Right atrium auricular region (tissue), 2 donors: ENCODE measurements around the gene LMAN2L. TPM values are rescaled to one million over a fixed set of nuclear protein-coding genes. Genes with fewer than 3 reads are reported as not detected.

Source experiments
- DNase-seq: peaks from one replicate; pipeline ENCODE4 v3.0.0-alpha.2; 2019; ENCODE audit warnings: low spot score
- H3K27ac ChIP-seq, 2 donors: fragments of 200-600 bp; sonication (generic); 1 replicate in 1 of 2; 2 replicates in 1 of 2; pipeline ENCODE4 v1.5.1; 2016 to 2019
- H3K27me3 ChIP-seq, 2 donors: fragments of 200-600 bp; sonication (generic); one replicate each; pipeline versions ENCODE4 v1.5.1 to v1.6.0; 2017 to 2019
- H3K36me3 ChIP-seq: fragments of 200-600 bp; sonication (generic); one replicate; pipeline ENCODE4 v1.5.1; 2016
- H3K4me1 ChIP-seq, 2 donors: fragments of 200-600 bp; sonication (generic); one replicate each; pipeline versions ENCODE4 v1.5.1 to v1.6.0; 2017 to 2019
- H3K4me3 ChIP-seq, 2 donors: fragments of 200-600 bp; sonication (generic); 1 replicate in 1 of 2; 2 replicates in 1 of 2; pipeline ENCODE4 v1.5.1; 2017 to 2019; ENCODE audit warnings: mild to moderate bottlenecking in 1 of 2, moderate library complexity in 1 of 2
- H3K9me3 ChIP-seq, 2 donors: fragments of 200-600 bp; sonication (generic); one replicate each; pipeline ENCODE4 v1.5.1; 2019
- total RNA-seq, 2 donors: library from RNA; depleted of rRNA; stranded (reverse); fragments of >200 nt; gene quantifications; one replicate each; pipeline ENCODE4 v1.1.0, GENCODE V29; 2016
- TF ChIP-seq, protein P1 (sequence below), 2 donors: fragments of 200-600 bp; sonication (generic); IDR thresholded peaks; one replicate each; pipeline ENCODE4 v1.5.1; 2019; ENCODE audit warnings: antibody characterized with exemption in 2 of 2

The LMAN2L gene, protein sequence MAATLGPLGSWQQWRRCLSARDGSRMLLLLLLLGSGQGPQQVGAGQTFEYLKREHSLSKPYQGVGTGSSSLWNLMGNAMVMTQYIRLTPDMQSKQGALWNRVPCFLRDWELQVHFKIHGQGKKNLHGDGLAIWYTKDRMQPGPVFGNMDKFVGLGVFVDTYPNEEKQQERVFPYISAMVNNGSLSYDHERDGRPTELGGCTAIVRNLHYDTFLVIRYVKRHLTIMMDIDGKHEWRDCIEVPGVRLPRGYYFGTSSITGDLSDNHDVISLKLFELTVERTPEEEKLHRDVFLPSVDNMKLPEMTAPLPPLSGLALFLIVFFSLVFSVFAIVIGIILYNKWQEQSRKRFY
- total RNA-seq = 10 to 100 TPM; 13.6 to 15.6 TPM

GRCh38 chr2:96739633-96740428 lies at the start of gene LMAN2L:
LMAN2L (minus strand) TSS chr2:96740064; CDS start chr2:96740040, 24 bp downstream.
- DNase-seq = peak; percentile 99
- TF ChIP-seq, protein P1, sequence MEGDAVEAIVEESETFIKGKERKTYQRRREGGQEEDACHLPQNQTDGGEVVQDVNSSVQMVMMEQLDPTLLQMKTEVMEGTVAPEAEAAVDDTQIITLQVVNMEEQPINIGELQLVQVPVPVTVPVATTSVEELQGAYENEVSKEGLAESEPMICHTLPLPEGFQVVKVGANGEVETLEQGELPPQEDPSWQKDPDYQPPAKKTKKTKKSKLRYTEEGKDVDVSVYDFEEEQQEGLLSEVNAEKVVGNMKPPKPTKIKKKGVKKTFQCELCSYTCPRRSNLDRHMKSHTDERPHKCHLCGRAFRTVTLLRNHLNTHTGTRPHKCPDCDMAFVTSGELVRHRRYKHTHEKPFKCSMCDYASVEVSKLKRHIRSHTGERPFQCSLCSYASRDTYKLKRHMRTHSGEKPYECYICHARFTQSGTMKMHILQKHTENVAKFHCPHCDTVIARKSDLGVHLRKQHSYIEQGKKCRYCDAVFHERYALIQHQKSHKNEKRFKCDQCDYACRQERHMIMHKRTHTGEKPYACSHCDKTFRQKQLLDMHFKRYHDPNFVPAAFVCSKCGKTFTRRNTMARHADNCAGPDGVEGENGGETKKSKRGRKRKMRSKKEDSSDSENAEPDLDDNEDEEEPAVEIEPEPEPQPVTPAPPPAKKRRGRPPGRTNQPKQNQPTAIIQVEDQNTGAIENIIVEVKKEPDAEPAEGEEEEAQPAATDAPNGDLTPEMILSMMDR (IDR thresholded peaks at IDR 0.05) = no peak
- H3K27ac ChIP-seq = peak within 1 kb of the TSS; percentile 76 to 84
- no peaks in the 10 kb centered on the region for H3K27me3 ChIP-seq
- peak within 1 kb of the TSS; percentile 75 to 87 for H3K4me3 ChIP-seq
- H3K36me3 ChIP-seq = no peaks in the 10 kb centered on the region
- H3K9me3 ChIP-seq = no peaks in the 10 kb centered on the region
- peaks cover 0 to 23% of the 10 kb centered on the region in 2 donors for H3K4me1 ChIP-seq

- DNase-seq = no peak
Observed at GRCh38 chr2:96789245-96789617, 49.4 kb upstream of the LMAN2L start.

GRCh38 chr2:96788442-96789244 lies 48.8 kb upstream of the LMAN2L start:
- no peak for DNase-seq

More at GRCh38 chr2:96789245-96789617, 49.4 kb upstream of the LMAN2L start:
- Histone ChIP-seq H3K36me3 (no peaks in the 10 kb centered on the region), H3K9me3 (no peaks in the 10 kb centered on the region), H3K4me1 (peaks cover 0 to 27% of the 10 kb centered on the region in 2 donors), H3K27ac (peak overlapping the region; percentile 79 to 97), H3K27me3 (no peaks in the 10 kb centered on the region), H3K4me3 (peak overlapping the region; percentile 8 to 14)
- TF ChIP-seq, protein P1 (IDR thresholded peaks at IDR 0.05) = no peak

DNA sequence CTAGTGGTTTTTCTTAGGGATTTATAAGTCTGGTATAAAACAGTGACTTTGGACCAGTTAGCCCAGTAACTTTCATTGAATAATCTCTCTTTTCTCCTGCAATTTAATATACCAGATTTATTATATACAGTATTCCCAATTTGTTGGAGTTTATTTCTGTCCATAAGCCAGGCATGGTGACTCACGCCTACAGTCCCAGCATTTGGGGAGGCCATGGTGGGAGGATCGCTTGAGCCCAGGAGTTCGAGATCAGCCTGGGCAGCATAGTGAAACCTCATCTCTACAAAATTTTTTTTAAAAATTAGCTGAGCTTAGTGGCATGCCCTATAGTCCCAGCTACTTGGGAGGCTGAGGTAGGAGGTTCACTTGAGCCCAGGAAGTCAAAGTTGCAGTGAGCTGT lies 47.5 kb upstream of the LMAN2L start:
- Histone ChIP-seq H3K9me3 (no peaks in the 10 kb centered on the region), H3K4me3 (no peak overlapping the region), H3K27me3 (no peaks in the 10 kb centered on the region), H3K36me3 (no peaks in the 10 kb centered on the region), H3K4me1 (peaks cover 0 to 21% of the 10 kb centered on the region in 2 donors), H3K27ac (peak overlapping the region; percentile 79 to 97)
- DNase-seq = no peak
- TF ChIP-seq, protein P1 (IDR thresholded peaks at IDR 0.05) = no peak

More at GRCh38 chr2:96788442-96789244, 48.8 kb upstream of the LMAN2L start:
- no peaks in the 10 kb centered on the region for H3K9me3 ChIP-seq
- TF ChIP-seq, protein P1 (IDR thresholded peaks at IDR 0.05) = no peak
- no peaks in the 10 kb centered on the region for H3K36me3 ChIP-seq
- H3K4me3 ChIP-seq = peak overlapping the region; percentile 8 to 14
- no peaks in the 10 kb centered on the region for H3K27me3 ChIP-seq
- peaks cover 0 to 27% of the 10 kb centered on the region in 2 donors for H3K4me1 ChIP-seq
- H3K27ac ChIP-seq = peak overlapping the region; percentile 79 to 97

GRCh38 chr2:96783388-96783787 lies 43.5 kb upstream of the LMAN2L start:
- no peaks in the 10 kb centered on the region for H3K36me3 ChIP-seq
- H3K4me1 ChIP-seq = peaks cover 0 to 16% of the 10 kb centered on the region in 2 donors
- TF ChIP-seq, protein P1 (IDR thresholded peaks at IDR 0.05) = no peak
- H3K9me3 ChIP-seq = no peaks in the 10 kb centered on the region
- no peaks in the 10 kb centered on the region for H3K27me3 ChIP-seq
- H3K27ac ChIP-seq = no peak overlapping the region
- DNase-seq = no peak
- H3K4me3 ChIP-seq = no peak overlapping the region
